Measurements from ENCODE around the gene FUNDC2. TPM values are rescaled to one million over a fixed set of nuclear protein-coding genes. Genes with fewer than 3 reads are reported as not detected.

Gene FUNDC2
- total and polyA plus RNA-seq, 2 experiments from 2014 or later: 57.7 to 87.5 TPM

- WGBS (ENCODE audit: low lambda C conversion rate, missing lambda C conversion rate): 93% methylated on average over 26 of the region's 26 CpGs
- no peak for TF ChIP-seq EZH2phosphoT487 (IDR thresholded peaks at IDR 0.05; ENCODE audit: low read depth, severe bottlenecking, unreplicated experiment)
- TF ChIP-seq EZH2 (IDR thresholded peaks at IDR 0.05; ENCODE audit: borderline replicate concordance): no peak
- no peak for TF ChIP-seq CTCF (IDR thresholded peaks at IDR 0.05; ENCODE audit: poor library complexity)
Measured at GRCh38 chrX:155086961-155087735, 60.5 kb downstream of the FUNDC2 start.

GRCh38 chrX:155094468-155095061 lies 67.9 kb downstream of the FUNDC2 start:
- Histone ChIP-seq H3K9me3 (ENCODE audit: low read depth) (no peaks in the 10 kb centered on the region), H3K9me2 (replicated peaks; ENCODE audit: insufficient read depth) (no peaks in the 10 kb centered on the region), H3K27ac (no peak overlapping the region), H3K4me3 (no peak overlapping the region), H3K4me2 (no peak overlapping the region), H2AFZ (no peak overlapping the region), H3K79me2 (no peaks in the 10 kb centered on the region), H3K36me3 (replicated peaks; ENCODE audit: insufficient read depth, low read depth) (no peaks in the 10 kb centered on the region), H3K27me3 (no peaks in the 10 kb centered on the region), H4K20me1 (ENCODE audit: insufficient read depth, poor library complexity, severe bottlenecking) (no peaks in the 10 kb centered on the region), H3K4me1 (ENCODE audit: insufficient read depth) (no peaks in the 10 kb centered on the region)
- TF ChIP-seq EZH2phosphoT487 (IDR thresholded peaks at IDR 0.05; ENCODE audit: low read depth, severe bottlenecking, unreplicated experiment): no peak
- peak; percentile 54 for TF ChIP-seq CTCF (IDR thresholded peaks at IDR 0.05; ENCODE audit: poor library complexity)
- DNase-seq (ENCODE audit: low spot score): peak; percentile 18
- 59% methylated on average over 4 of the region's 4 CpGs for WGBS (ENCODE audit: low lambda C conversion rate, missing lambda C conversion rate)

More at GRCh38 chrX:155086961-155087735, 60.5 kb downstream of the FUNDC2 start:
- DNase-seq (ENCODE audit: low spot score): no peak
- Histone ChIP-seq H3K4me2 (no peak overlapping the region), H3K79me2 (no peaks in the 10 kb centered on the region), H3K4me1 (ENCODE audit: insufficient read depth) (no peaks in the 10 kb centered on the region), H3K27ac (no peak overlapping the region), H3K36me3 (replicated peaks; ENCODE audit: insufficient read depth, low read depth) (no peaks in the 10 kb centered on the region), H3K9me2 (replicated peaks; ENCODE audit: insufficient read depth) (no peaks in the 10 kb centered on the region), H2AFZ (no peak overlapping the region), H3K27me3 (no peaks in the 10 kb centered on the region), H3K9me3 (ENCODE audit: low read depth) (no peaks in the 10 kb centered on the region), H3K4me3 (no peak overlapping the region), H4K20me1 (ENCODE audit: insufficient read depth, poor library complexity, severe bottlenecking) (no peaks in the 10 kb centered on the region)

GRCh38 chrX:155105919-155106318 lies 79.3 kb downstream of the FUNDC2 start:
- no peak for DNase-seq (ENCODE audit: low spot score)
- no peaks in the 10 kb centered on the region for H4K20me1 ChIP-seq (ENCODE audit: insufficient read depth, poor library complexity, severe bottlenecking)
- H2AFZ ChIP-seq: no peak overlapping the region
- WGBS (ENCODE audit: low lambda C conversion rate, missing lambda C conversion rate): 77% methylated on average over 2 of the region's 2 CpGs
- H3K79me2 ChIP-seq: no peaks in the 10 kb centered on the region
- H3K36me3 ChIP-seq (replicated peaks; ENCODE audit: insufficient read depth, low read depth): no peaks in the 10 kb centered on the region
- H3K9me3 ChIP-seq (ENCODE audit: low read depth): no peaks in the 10 kb centered on the region
- no peaks in the 10 kb centered on the region for H3K9me2 ChIP-seq (replicated peaks; ENCODE audit: insufficient read depth)
- no peak overlapping the region for H3K27ac ChIP-seq
- H3K4me3 ChIP-seq: no peak overlapping the region
- H3K27me3 ChIP-seq: no peaks in the 10 kb centered on the region
- TF ChIP-seq EZH2phosphoT487 (IDR thresholded peaks at IDR 0.05; ENCODE audit: low read depth, severe bottlenecking, unreplicated experiment): no peak
- no peak for TF ChIP-seq CTCF (IDR thresholded peaks at IDR 0.05; ENCODE audit: poor library complexity)
- TF ChIP-seq EZH2 (IDR thresholded peaks at IDR 0.05; ENCODE audit: borderline replicate concordance): no peak
- H3K4me2 ChIP-seq: no peak overlapping the region
- no peaks in the 10 kb centered on the region for H3K4me1 ChIP-seq (ENCODE audit: insufficient read depth)
